Vagina (tissue), 2 donors: Measurements from ENCODE around the gene ASPSCR1.

Experiments used
- CTCF ChIP-seq, 3 experiments: fragments of 450-650 bp in 2 of 3; fragments of 200-600 bp in 1 of 3; sonication (generic) in 1 of 3; IDR thresholded peaks; one replicate each; pipeline ENCODE4 v1.5.1; 2017 to 2019; ENCODE audit warnings: antibody characterized with exemption in 3 of 3, mild to moderate bottlenecking in 2 of 3, moderate library complexity in 2 of 3
- POLR2A ChIP-seq, 2 donors: fragments of 450-650 bp; IDR thresholded peaks; one replicate each; pipeline ENCODE4 v1.6.1; 2017; ENCODE audit warnings: antibody characterized with exemption in 2 of 2, mild to moderate bottlenecking in 2 of 2, moderate library complexity in 2 of 2

GRCh38 chr17:81961087-81961511 lies 16.3 kb upstream of the ASPSCR1 start, which contains the start of gene NOTUM:
- TF ChIP-seq CTCF (IDR thresholded peaks at IDR 0.05), result no peak
- TF ChIP-seq POLR2A (IDR thresholded peaks at IDR 0.05), result no peak
